Neural cell (in vitro differentiated cells): Measurements from ENCODE around the gene MAGI2. TPM values are rescaled to one million over a fixed set of nuclear protein-coding genes. Genes with fewer than 3 reads are reported as not detected.

Experiments used
- H2AFZ ChIP-seq: fragments of 200-600, 300-800 bp; sonication (generic), shearing (Covaris generic); 2 replicates; pipeline ENCODE4 v1.6.0; 2014; ENCODE audit warnings: low read depth, mild to moderate bottlenecking, antibody characterized with exemption, low read length, moderate library complexity
- H3F3A ChIP-seq: fragments of 200-600 bp; shearing (Covaris generic); 2 replicates; pipeline ENCODE4 v1.6.1; 2016; ENCODE audit warnings: mild to moderate bottlenecking, moderate library complexity, mixed read lengths, antibody characterized with exemption, low read length; ENCODE audit not compliant: insufficient read depth, poor library complexity, severe bottlenecking
- H3K27ac ChIP-seq: fragments of 200-600, 300-800 bp; sonication (generic), shearing (Covaris generic); 2 replicates; pipeline ENCODE4 v1.5.1; 2014; ENCODE audit warnings: mild to moderate bottlenecking, low read length, moderate library complexity
- H3K27me3 ChIP-seq: fragments of 300-800, 200-600 bp; sonication (generic), shearing (Covaris generic); 2 replicates; pipeline ENCODE4 v1.6.0; 2014; ENCODE audit warnings: mild to moderate bottlenecking, low read depth, low read length, moderate library complexity; ENCODE audit not compliant: insufficient read depth
- H3K36me3 ChIP-seq: fragments of 300-800, 200-600 bp; sonication (generic), shearing (Covaris generic); 2 replicates; pipeline ENCODE4 v1.5.1; 2014; ENCODE audit warnings: mild to moderate bottlenecking, antibody characterized with exemption, low read length, moderate library complexity; ENCODE audit not compliant: insufficient read depth
- H3K4me2 ChIP-seq: fragments of 300-800, 200-600 bp; sonication (generic), shearing (Covaris generic); 2 replicates; pipeline ENCODE4 v1.6.0; 2014; ENCODE audit warnings: mild to moderate bottlenecking, low read length
- H3K4me3 ChIP-seq: fragments of 300-800, 200-600 bp; sonication (generic), shearing (Covaris generic); 2 replicates; pipeline ENCODE4 v1.5.1; 2014; ENCODE audit warnings: mild to moderate bottlenecking, low read length, moderate library complexity
- H3K79me2 ChIP-seq: fragments of 200-600 bp; shearing (Covaris generic); replicated peaks from 2 replicates; pipeline ENCODE4 v1.6.0; 2014; ENCODE audit warnings: mild to moderate bottlenecking, low read length, moderate library complexity; ENCODE audit not compliant: insufficient read depth
- H3K9ac ChIP-seq: fragments of 300-800, 200-600 bp; sonication (generic), shearing (Covaris generic); 2 replicates; pipeline ENCODE4 v1.6.1; 2016; ENCODE audit warnings: mild to moderate bottlenecking, low read length, mixed read lengths
- H3K9me2 ChIP-seq: fragments of 200-600 bp; shearing (Covaris generic); 2 replicates; pipeline ENCODE4 v1.6.1; 2016; ENCODE audit warnings: mild to moderate bottlenecking, low read length, mixed read lengths; ENCODE audit not compliant: insufficient read depth
- H3K9me3 ChIP-seq: fragments of 200-600, 300-800 bp; sonication (generic), shearing (Covaris generic); 2 replicates; pipeline ENCODE4 v1.6.1; 2016; ENCODE audit warnings: mild to moderate bottlenecking, mixed run types, low read length, moderate library complexity, mixed read lengths
- H4K20me1 ChIP-seq: fragments of 200-600 bp; shearing (Covaris generic); 2 replicates; pipeline ENCODE4 v1.6.1; 2016; ENCODE audit warnings: mild to moderate bottlenecking, mixed run types; ENCODE audit not compliant: insufficient read depth
- CTCF ChIP-seq: fragments of 450-650 bp; IDR thresholded peaks from 2 replicates; pipeline ENCODE4 v1.5.1; 2014; ENCODE audit warnings: antibody characterized with exemption, mild to moderate bottlenecking, moderate library complexity; ENCODE audit not compliant: poor library complexity, severe bottlenecking
- EP300 ChIP-seq: fragments of 450-650 bp; conservative IDR thresholded peaks from 2 replicates; pipeline ENCODE4 v1.6.1; 2014; ENCODE audit warnings: antibody characterized with exemption, mild to moderate bottlenecking, moderate library complexity; ENCODE audit not compliant: poor library complexity, severe bottlenecking
- EZH2 ChIP-seq: fragments of 200-600, 300-800 bp; shearing (Covaris generic), sonication (generic); IDR thresholded peaks from 2 replicates; pipeline ENCODE4 v1.6.1; 2014; ENCODE audit warnings: antibody characterized with exemption, low read length, borderline replicate concordance, mild to moderate bottlenecking; ENCODE audit not compliant: insufficient read depth, poor library complexity, severe bottlenecking
- MXI1 ChIP-seq: fragments of 450-650 bp; conservative IDR thresholded peaks from 2 replicates; pipeline ENCODE4 v1.6.1; 2014; ENCODE audit warnings: antibody characterized with exemption, mild to moderate bottlenecking; ENCODE audit not compliant: poor library complexity, severe bottlenecking
- POLR2AphosphoS5 ChIP-seq: IDR thresholded peaks from 2 replicates; pipeline ENCODE4 v1.6.1; 2012
- RAD21 ChIP-seq: fragments of 450-650 bp; conservative IDR thresholded peaks from 2 replicates; pipeline ENCODE4 v1.6.1; 2014; ENCODE audit warnings: antibody characterized with exemption, mild to moderate bottlenecking, moderate library complexity
- REST ChIP-seq: IDR thresholded peaks from 2 replicates; pipeline ENCODE4 v1.6.1; 2012; ENCODE audit warnings: borderline replicate concordance
- SMC3 ChIP-seq: fragments of 450-650 bp; conservative IDR thresholded peaks from 2 replicates; pipeline ENCODE4 v1.6.1; 2014; ENCODE audit warnings: antibody characterized with exemption, mild to moderate bottlenecking, moderate library complexity; ENCODE audit not compliant: poor library complexity
- TAF1 ChIP-seq: IDR thresholded peaks from 2 replicates; pipeline ENCODE4 v1.6.1; 2012; ENCODE audit warnings: low read depth
- polyA plus RNA-seq: library from polyadenylated mRNA; depleted of rRNA; stranded (reverse); fragments of >200 nt; gene quantifications from 2 replicates; pipeline ENCODE4 v1.2.3, GENCODE V29; 2014

Gene MAGI2
- polyA plus RNA-seq, 1 donor from 2014 or later: 19.3 TPM

- Histone ChIP-seq H3K36me3 (no peaks in the 10 kb centered on the region), H3K4me3 (no peak overlapping the region), H3K9ac (no peak overlapping the region), H3F3A (no peaks in the 10 kb centered on the region), H3K27me3 (no peaks in the 10 kb centered on the region), H4K20me1 (no peaks in the 10 kb centered on the region), H3K9me3 (no peaks in the 10 kb centered on the region), H3K79me2 (no peaks in the 10 kb centered on the region), H3K27ac (no peak overlapping the region), H3K9me2 (no peaks in the 10 kb centered on the region), H3K4me2 (no peak overlapping the region), H2AFZ (no peak overlapping the region)
- TF ChIP-seq MXI1 (no peak), RAD21 (no peak), REST (no peak)
Measured at GRCh38 chr7:79037001-79037400, 416.5 kb downstream of the MAGI2 start.

- Histone ChIP-seq H3F3A (no peaks in the 10 kb centered on the region), H3K4me2 (no peak overlapping the region), H3K9me3 (no peaks in the 10 kb centered on the region), H3K36me3 (no peaks in the 10 kb centered on the region), H3K9me2 (no peaks in the 10 kb centered on the region), H3K79me2 (no peaks in the 10 kb centered on the region), H2AFZ (no peak overlapping the region), H3K9ac (no peak overlapping the region), H3K4me3 (no peak overlapping the region), H3K27me3 (no peaks in the 10 kb centered on the region), H4K20me1 (no peaks in the 10 kb centered on the region), H3K27ac (no peak overlapping the region)
- TF ChIP-seq MXI1 (no peak), TAF1 (no peak), RAD21 (no peak), REST (no peak), CTCF (no peak), SMC3 (no peak), POLR2AphosphoS5 (no peak), EP300 (no peak), EZH2 (no peak)
Measured at GRCh38 chr7:79036356-79036755, 417.1 kb downstream of the MAGI2 start.
